H9 (cell line): ENCODE data around the gene LONP2. TPM values are rescaled to one million over a fixed set of nuclear protein-coding genes. Genes with fewer than 3 reads are reported as not detected.

Experiments
- DNase-seq: peaks from one replicate; pipeline ENCODE4 v3.0.0-alpha.2; 2017
- H2AFZ ChIP-seq: one replicate; pipeline ENCODE4 v1.6.1; 2013; ENCODE audit warnings: mild to moderate bottlenecking, low read length, control low read depth, moderate library complexity
- H2AK5ac ChIP-seq: 2 replicates; pipeline ENCODE4 v1.6.1; 2013; ENCODE audit warnings: low read length, control low read depth, mixed read lengths; ENCODE audit not compliant: insufficient read length
- H2BK120ac ChIP-seq: one replicate; pipeline ENCODE4 v1.6.1; 2013; ENCODE audit warnings: low read depth, mild to moderate bottlenecking, low read length, control low read depth, inconsistent platforms; ENCODE audit not compliant: poor library complexity, severe bottlenecking
- H2BK12ac ChIP-seq: 2 replicates; pipeline ENCODE4 v1.6.1; 2013; ENCODE audit warnings: low read length, control low read depth, mixed read lengths, low read depth; ENCODE audit not compliant: insufficient read length
- H2BK15ac ChIP-seq: 2 replicates; pipeline ENCODE4 v1.6.1; 2013; ENCODE audit warnings: low read depth, low read length, control low read depth
- H2BK20ac ChIP-seq: one replicate; pipeline ENCODE4 v1.6.1; 2013; ENCODE audit warnings: low read depth, mild to moderate bottlenecking, low read length, control low read depth, inconsistent platforms; ENCODE audit not compliant: poor library complexity, severe bottlenecking
- H2BK5ac ChIP-seq: 2 replicates; pipeline ENCODE4 v1.6.1; 2013; ENCODE audit warnings: low read length, control low read depth, mixed read lengths; ENCODE audit not compliant: insufficient read length
- H3K14ac ChIP-seq: 2 replicates; pipeline ENCODE4 v1.6.1; 2013; ENCODE audit warnings: low read length, control low read depth; ENCODE audit not compliant: insufficient read depth
- H3K18ac ChIP-seq: 2 replicates; pipeline ENCODE4 v1.6.1; 2013; ENCODE audit warnings: low read depth, mild to moderate bottlenecking, mixed read lengths, low read length, control low read depth; ENCODE audit not compliant: insufficient read length
- H3K23ac ChIP-seq: 2 replicates; pipeline ENCODE4 v1.6.1; 2013; ENCODE audit warnings: low read length, control low read depth, mixed read lengths, low read depth; ENCODE audit not compliant: insufficient read length
- H3K23me2 ChIP-seq: 2 replicates; pipeline ENCODE4 v1.6.1; 2013; ENCODE audit warnings: low read depth, mild to moderate bottlenecking, mixed read lengths, low read length, control low read depth; ENCODE audit not compliant: insufficient read length, poor library complexity, severe bottlenecking
- H3K27ac ChIP-seq: 2 replicates; pipeline ENCODE4 v1.5.1; 2013; ENCODE audit warnings: low read length, control low read depth, mixed read lengths, low read depth; ENCODE audit not compliant: insufficient read length
- H3K27me3 ChIP-seq: 2 replicates; pipeline ENCODE4 v1.6.1; 2013; ENCODE audit warnings: low read length, control low read depth, inconsistent platforms; ENCODE audit not compliant: insufficient read depth
- H3K4ac ChIP-seq: 2 replicates; pipeline ENCODE4 v1.6.1; 2013; ENCODE audit warnings: low read depth, mild to moderate bottlenecking, control low read depth, inconsistent platforms, low read length, moderate library complexity
- H3K4me1 ChIP-seq: 2 replicates; pipeline ENCODE4 v1.6.1; 2013; ENCODE audit warnings: low read length, control low read depth, inconsistent platforms; ENCODE audit not compliant: insufficient read depth
- H3K4me2 ChIP-seq: 2 replicates; pipeline ENCODE4 v1.6.1; 2013; ENCODE audit warnings: low read length, control low read depth, mixed read lengths; ENCODE audit not compliant: insufficient read length, insufficient read depth
- H3K56ac ChIP-seq: 2 replicates; pipeline ENCODE4 v1.6.1; 2013; ENCODE audit warnings: low read depth, mild to moderate bottlenecking, mixed read lengths, low read length, control low read depth; ENCODE audit not compliant: insufficient read length
- H3K79me1 ChIP-seq: 2 replicates; pipeline ENCODE4 v1.6.1; 2013; ENCODE audit warnings: low read depth, mild to moderate bottlenecking, moderate library complexity, low read length, control low read depth, inconsistent platforms; ENCODE audit not compliant: insufficient read depth, poor library complexity, severe bottlenecking
- H3K79me2 ChIP-seq: 2 replicates; pipeline ENCODE4 v1.6.1; 2013; ENCODE audit warnings: low read length, control low read depth, inconsistent platforms; ENCODE audit not compliant: insufficient read depth
- H3K9ac ChIP-seq: 2 replicates; pipeline ENCODE4 v1.6.1; 2013; ENCODE audit warnings: low read length, control low read depth, mixed read lengths; ENCODE audit not compliant: insufficient read length; ENCODE audit errors: extremely low read depth
- H3K9me3 ChIP-seq: one replicate; pipeline ENCODE4 v1.6.1; 2013; ENCODE audit warnings: low read depth, low read length, inconsistent platforms; ENCODE audit not compliant: control insufficient read depth
- H3T11ph ChIP-seq: one replicate; pipeline ENCODE4 v1.6.1; 2013; ENCODE audit warnings: mild to moderate bottlenecking, low read length, control low read depth, inconsistent platforms
- H4K20me1 ChIP-seq: one replicate; pipeline ENCODE4 v1.6.1; 2013; ENCODE audit not compliant: control insufficient read depth, insufficient read length, insufficient read depth
- H4K5ac ChIP-seq: 2 replicates; pipeline ENCODE4 v1.6.1; 2013; ENCODE audit warnings: low read depth, mild to moderate bottlenecking, mixed read lengths, low read length, control low read depth; ENCODE audit not compliant: insufficient read length
- H4K8ac ChIP-seq: replicated peaks from 2 replicates; pipeline ENCODE4 v1.6.1; 2013; ENCODE audit warnings: low read length, control low read depth, mixed read lengths, low read depth; ENCODE audit not compliant: insufficient read length
- H4K91ac ChIP-seq: 2 replicates; pipeline ENCODE4 v1.6.1; 2013; ENCODE audit warnings: low read depth, mild to moderate bottlenecking, moderate library complexity, mixed read lengths, low read length, control low read depth; ENCODE audit not compliant: insufficient read length
- H3K27ac Mint-ChIP-seq, 3 experiments: 2 replicates in 2 of 3; 3 replicates in 1 of 3; pipeline ENCODE4 v1.8.0; 2020 to 2021; ENCODE audit warnings: mixed read lengths in 3 of 3, mild to moderate bottlenecking in 1 of 3, moderate library complexity in 1 of 3
- H3K27me3 Mint-ChIP-seq: 2 replicates; pipeline ENCODE4 v1.8.0; 2021; ENCODE audit warnings: low read depth, mild to moderate bottlenecking, moderate library complexity, mixed read lengths
- H3K36me3 Mint-ChIP-seq, 3 experiments: 2 replicates in 2 of 3; 3 replicates in 1 of 3; pipeline ENCODE4 v1.8.0; 2020 to 2021; ENCODE audit warnings: low read depth in 3 of 3, mixed read lengths in 3 of 3; ENCODE audit not compliant: insufficient read depth in 1 of 3
- H3K4me1 Mint-ChIP-seq, 2 experiments: 2 replicates each; pipeline ENCODE4 v1.8.0; 2020; ENCODE audit warnings: mixed read lengths in 2 of 2
- H3K4me3 Mint-ChIP-seq, 2 experiments: 2 replicates in 1 of 2; 3 replicates in 1 of 2; pipeline ENCODE4 v1.8.0; 2020 to 2021; ENCODE audit warnings: mild to moderate bottlenecking in 2 of 2, mixed read lengths in 2 of 2, moderate library complexity in 1 of 2
- H3K9me3 Mint-ChIP-seq, 2 experiments: 2 replicates in 1 of 2; 3 replicates in 1 of 2; pipeline ENCODE4 v1.8.0; 2020; ENCODE audit warnings: mild to moderate bottlenecking in 2 of 2, mixed read lengths in 2 of 2, moderate library complexity in 1 of 2
- WGBS: extraction: QIAGEN DNeasy Blood & Tissue Kit; methylation state at CpG from one replicate; pipeline ENCODE4 v1.1.7; 2013; ENCODE audit warnings: missing lambda C conversion rate, low lambda C conversion rate, mixed read lengths; ENCODE audit not compliant: insufficient read length; ENCODE audit errors: extremely low coverage; 5-methylcytosine and 5-hydroxymethylcytosine counted together
- total RNA-seq: library from RNA; stranded (reverse); gene quantifications from 2 replicates; pipeline ENCODE4 v1.2.1, GENCODE V29; 2021
- TF ChIP-seq, protein P1 (sequence below): fragments of 200-600 bp; sonication (generic); conservative IDR thresholded peaks from 3 replicates; pipeline ENCODE4 v1.8.0; 2021; ENCODE audit warnings: antibody characterized with exemption, mild to moderate bottlenecking

Gene LONP2
- total RNA-seq, 1 experiment from 2014 or later, result 27.8 TPM

GRCh38 chr16:48291303-48291702 is 47.2 kb downstream of the LONP2 start:
- Histone ChIP-seq H4K8ac (no peak overlapping the region), H2BK5ac (no peak overlapping the region), H3K27me3 (no peaks in the 10 kb centered on the region), H3K14ac (no peak overlapping the region), H3K23me2 (no peaks in the 10 kb centered on the region), H3K4me2 (no peak overlapping the region), H2BK12ac (no peak overlapping the region), H3T11ph (no peak overlapping the region), H2BK15ac (no peak overlapping the region), H3K79me1 (no peaks in the 10 kb centered on the region), H4K5ac (no peak overlapping the region), H2BK20ac (no peak overlapping the region), H4K91ac (no peak overlapping the region), H2AK5ac (no peak overlapping the region), H2AFZ (no peak overlapping the region), H3K9me3 (peaks cover 9% of the 10 kb centered on the region), H3K4me1 (no peaks in the 10 kb centered on the region), H3K79me2 (no peaks in the 10 kb centered on the region), H3K9ac (no peak overlapping the region), H3K56ac (no peak overlapping the region), H3K18ac (no peak overlapping the region), H4K20me1 (no peaks in the 10 kb centered on the region), H3K27ac (no peak overlapping the region), H2BK120ac (no peak overlapping the region), H3K4ac (no peak overlapping the region), H3K23ac (no peak overlapping the region)
- peaks cover 12 to 13% of the 10 kb centered on the region in 2 experiments for H3K4me1 Mint-ChIP-seq
- TF ChIP-seq, protein P1, sequence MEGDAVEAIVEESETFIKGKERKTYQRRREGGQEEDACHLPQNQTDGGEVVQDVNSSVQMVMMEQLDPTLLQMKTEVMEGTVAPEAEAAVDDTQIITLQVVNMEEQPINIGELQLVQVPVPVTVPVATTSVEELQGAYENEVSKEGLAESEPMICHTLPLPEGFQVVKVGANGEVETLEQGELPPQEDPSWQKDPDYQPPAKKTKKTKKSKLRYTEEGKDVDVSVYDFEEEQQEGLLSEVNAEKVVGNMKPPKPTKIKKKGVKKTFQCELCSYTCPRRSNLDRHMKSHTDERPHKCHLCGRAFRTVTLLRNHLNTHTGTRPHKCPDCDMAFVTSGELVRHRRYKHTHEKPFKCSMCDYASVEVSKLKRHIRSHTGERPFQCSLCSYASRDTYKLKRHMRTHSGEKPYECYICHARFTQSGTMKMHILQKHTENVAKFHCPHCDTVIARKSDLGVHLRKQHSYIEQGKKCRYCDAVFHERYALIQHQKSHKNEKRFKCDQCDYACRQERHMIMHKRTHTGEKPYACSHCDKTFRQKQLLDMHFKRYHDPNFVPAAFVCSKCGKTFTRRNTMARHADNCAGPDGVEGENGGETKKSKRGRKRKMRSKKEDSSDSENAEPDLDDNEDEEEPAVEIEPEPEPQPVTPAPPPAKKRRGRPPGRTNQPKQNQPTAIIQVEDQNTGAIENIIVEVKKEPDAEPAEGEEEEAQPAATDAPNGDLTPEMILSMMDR, result no peak
- H3K4me3 Mint-ChIP-seq, result no peak overlapping the region
- no peak overlapping the region for H3K27ac Mint-ChIP-seq
- no CpG with 5 or more reads among the region's 3 CpGs for WGBS
- H3K27me3 Mint-ChIP-seq, result no peaks in the 10 kb centered on the region
- no peak for DNase-seq
- H3K9me3 Mint-ChIP-seq, result peaks cover 11 to 12% of the 10 kb centered on the region in 2 experiments
- peaks cover 33 to 43% (median 37%) of the 10 kb centered on the region in 3 experiments for H3K36me3 Mint-ChIP-seq
